GM21786 (cell line): Measurements from ENCODE around the gene ITGA1.
"Not testable (repeated sequence)": the region's sequence is repeated elsewhere in the genome, so short reads cannot be mapped to it uniquely, and the experiment has no call there.

Experiments used
- ATAC-seq: cut with Tn5 transposase; IDR thresholded peaks from one replicate; pipeline ENCODE4 v1.9.1; 2021; ENCODE audit not compliant: unreplicated experiment

The ITGA1 gene

DNA sequence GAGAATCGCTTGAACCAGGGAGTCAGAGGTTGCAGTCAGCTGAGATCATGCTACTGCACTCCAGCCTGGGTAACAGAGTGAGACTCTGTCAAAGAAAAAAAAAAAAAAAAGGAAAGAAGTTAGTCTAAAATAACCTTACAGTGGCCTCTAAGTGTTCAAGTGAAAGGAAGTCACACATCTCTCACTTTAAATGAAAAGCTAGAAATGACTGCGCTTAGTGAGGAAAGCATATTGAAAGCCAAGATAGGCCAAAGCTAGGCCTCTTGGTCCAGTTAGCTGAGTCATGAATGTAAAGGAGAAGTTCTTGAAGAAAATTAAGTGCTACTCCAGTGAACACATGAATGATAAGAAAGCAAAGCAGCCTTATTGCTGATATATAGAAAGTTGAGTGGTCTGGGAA is 38.1 kb downstream of the ITGA1 start:
- ATAC-seq = peak; percentile 95

- ATAC-seq = no peak
Observed at GRCh38 chr5:52827815-52828214, 40.1 kb downstream of the ITGA1 start.

GRCh38 chr5:52829664-52830063 is 41.9 kb downstream of the ITGA1 start:
- no peak for ATAC-seq

DNA sequence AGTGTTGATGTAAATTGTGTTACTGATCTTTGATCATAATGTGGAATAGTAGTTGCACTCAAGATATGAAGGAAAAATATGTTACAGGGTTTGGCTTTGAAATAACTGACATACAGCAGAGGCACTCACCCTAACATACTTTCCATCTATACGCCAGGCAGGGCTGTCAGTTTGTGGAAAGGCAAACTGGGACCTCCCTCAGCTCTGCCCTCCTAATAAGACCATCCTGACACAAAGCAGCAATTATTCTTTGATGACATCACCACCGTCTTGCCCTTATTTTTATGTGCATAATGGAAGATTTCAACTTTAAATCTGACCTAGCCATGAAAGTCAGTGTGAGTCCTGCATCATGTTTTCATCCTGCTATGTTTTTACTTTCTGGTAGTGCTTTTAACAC is 42.9 kb downstream of the ITGA1 start:
- no peak for ATAC-seq

DNA sequence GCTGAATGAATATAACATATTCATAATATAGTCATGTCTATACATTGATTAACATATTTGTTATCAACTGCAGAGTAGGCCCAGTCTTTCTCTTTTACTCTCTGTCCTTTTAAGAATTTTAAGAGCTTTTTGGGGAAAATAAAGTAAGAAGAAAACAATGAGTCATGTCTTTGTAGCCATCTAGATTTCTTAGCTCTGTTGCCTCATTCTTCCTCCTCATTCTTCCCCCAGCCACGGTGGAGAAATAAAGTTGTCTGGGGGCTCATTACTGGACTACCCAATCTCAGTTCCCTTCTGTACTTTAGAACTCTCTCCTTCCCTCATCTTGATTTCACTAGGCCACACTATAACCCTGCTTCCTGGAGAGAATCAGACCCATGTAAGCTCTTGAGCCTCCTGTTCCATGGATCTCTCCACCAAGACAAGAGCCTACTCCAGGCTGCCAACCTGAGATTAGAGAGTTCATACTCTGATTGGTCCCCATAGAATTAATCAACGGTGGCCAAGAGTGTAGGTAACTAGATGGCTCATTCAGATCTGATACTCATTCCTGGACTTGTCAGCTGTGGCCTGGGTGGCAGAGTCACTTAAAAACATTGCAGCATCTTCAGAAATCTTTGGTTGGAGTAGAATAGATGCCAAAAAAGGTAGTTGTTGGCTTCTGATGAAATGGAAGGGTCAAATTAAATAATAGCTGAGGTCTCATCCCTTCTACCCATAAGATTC is 44.2 kb downstream of the ITGA1 start:
- no peak for ATAC-seq

DNA sequence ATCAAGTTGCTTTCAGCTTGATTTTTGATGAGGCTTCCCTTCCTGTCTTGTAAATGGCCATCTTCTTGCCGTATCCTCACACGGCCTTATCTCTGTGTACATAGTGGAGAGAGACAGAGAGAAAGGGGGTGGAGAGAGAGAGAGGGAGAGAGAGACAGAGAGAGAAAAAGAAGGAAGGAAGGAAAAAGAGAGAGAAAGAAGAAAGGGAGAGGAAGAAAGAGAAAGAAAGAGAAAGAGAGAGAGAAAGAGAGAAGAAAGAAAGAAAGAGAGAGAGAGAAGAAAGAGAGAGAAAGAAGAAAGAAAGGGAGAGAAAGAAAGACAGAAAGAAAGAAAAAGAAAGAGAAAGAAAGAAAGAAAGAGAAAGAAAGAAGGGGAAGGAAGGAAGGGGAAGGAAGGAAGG is 46.6 kb downstream of the ITGA1 start:
- no peak for ATAC-seq

DNA sequence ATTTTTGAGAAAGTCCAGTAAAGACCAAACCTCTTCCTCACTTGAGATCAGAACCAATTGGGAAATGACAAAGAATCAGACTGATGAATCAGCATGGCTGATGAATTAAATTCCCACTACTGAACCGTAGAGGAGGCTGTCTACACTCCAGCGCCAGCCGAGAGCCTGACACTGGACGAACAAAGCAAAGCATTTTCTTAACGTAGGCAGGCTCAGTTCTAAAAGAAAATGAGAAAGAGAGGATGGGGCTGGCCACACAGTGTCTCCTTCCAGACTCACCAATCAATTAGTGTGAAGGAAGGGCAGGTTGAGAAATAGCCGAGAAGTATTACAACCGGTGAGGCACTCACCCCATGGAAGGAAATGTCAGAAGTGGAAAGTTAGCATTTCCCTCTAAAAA is 49.4 kb downstream of the ITGA1 start:
- ATAC-seq = no peak

DNA sequence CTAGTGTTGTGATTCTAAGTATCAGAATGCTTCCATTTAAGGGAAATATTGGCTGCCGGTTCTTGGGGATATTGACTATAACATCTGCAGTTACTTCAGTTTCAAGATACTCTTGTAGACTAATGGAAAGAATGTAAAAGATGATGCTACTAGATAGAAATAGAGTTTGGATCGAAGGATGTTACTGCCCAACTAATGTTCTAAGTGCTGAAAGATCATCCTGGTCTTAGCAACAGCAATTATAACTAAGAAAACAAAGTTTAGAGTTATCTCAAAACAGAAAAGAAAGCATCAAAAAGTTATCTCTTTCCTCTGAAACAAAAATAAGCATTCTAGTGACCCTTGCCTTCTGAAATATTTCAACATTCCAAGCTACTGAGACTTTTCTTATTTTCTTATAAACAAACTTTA is 49.9 kb downstream of the ITGA1 start:
- no peak for ATAC-seq

DNA sequence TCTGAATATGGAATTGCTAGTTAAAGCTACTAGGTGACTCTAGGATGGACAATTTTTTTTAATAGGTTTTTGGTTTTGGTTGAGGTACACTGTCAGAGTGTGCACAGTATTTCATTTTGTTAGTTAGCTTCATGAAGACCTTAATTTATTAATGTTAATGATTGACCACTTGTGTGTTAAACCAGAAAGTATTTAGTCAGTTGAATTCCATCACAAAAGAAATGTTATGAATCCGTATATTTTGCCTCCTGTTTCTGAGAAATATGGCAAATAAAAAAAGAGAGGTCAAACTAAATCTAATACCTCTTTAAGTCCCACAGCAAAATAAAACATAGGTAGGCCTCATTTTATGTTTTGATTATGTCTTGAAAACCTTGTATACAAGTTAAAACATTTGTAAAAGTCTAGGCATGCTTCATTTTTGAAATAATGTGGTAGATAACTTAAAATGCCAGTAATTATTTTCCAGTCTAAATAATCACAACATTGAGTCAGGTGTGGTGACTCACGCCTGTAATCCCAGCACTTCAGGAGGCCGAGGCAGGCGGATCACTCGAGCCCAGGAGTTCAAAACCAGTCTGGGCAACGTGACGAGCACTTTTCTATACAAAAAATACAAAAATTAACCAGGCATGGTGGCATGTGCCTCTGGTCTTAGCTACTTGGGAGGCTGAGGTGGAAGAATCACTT is 50.8 kb downstream of the ITGA1 start:
- no peak for ATAC-seq

DNA sequence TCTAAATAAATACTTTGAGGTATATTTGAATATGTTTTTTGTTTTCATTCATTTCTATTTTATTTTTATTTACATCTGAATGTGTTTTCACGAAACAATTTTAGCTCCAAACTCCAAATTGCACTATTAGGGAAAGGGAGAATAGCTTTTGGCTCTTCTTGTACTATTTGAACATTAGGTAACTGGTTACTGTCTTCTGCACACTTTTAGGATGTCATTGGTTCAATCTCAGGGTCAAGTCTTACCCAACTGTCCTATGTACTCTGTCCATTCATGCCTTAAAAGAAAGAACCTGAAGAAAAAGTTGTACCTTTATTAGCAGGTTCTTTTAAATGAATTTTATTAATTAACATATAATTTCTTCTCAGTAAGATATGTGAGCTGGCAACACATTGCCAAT is 51.6 kb downstream of the ITGA1 start:
- no peak for ATAC-seq

GRCh38 chr5:52840277-52841050 is 52.7 kb downstream of the ITGA1 start:
- ATAC-seq = no peak

DNA sequence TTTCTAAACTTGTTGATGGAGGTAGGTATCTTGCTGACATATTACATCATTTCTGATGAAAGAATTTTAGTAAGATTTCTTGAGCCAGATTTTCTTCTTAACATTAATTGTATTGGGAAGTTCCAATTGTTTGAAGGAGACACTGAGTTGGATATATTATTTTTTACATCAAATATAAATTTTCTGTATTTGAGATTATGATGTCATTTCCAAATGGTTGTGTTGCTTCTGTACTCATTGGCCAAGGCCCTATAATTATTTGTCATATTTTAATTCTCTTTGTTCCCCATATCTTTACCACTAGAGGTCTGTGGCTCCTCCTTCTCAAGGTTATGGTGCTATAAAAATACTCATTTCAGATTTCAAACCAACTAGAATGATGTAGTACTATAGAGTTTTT is 53.4 kb downstream of the ITGA1 start:
- no peak for ATAC-seq

GRCh38 chr5:52842111-52842510 is 54.4 kb downstream of the ITGA1 start:
- ATAC-seq = no peak

DNA sequence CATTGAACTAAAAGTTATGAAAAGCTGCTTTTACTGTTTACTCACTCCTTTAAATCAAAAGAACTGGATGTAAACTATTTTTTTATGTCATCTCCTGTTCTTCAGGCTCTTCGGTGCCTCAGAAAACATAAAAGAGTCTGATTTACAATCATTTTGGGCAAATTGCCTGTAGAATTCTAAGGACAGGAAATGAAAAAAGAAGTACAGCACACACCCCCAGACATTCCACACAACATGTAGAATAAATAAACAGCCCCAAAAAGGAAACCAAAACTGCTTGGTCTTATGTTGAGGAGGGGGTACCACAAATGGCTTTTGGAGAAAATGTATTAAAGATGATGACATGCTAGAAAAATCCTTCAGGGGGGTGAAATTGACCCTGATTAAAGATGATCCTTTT is 57.2 kb downstream of the ITGA1 start:
- ATAC-seq = no peak

GRCh38 chr5:52846182-52846842 is 58.6 kb downstream of the ITGA1 start:
- no peak for ATAC-seq

- ATAC-seq = not testable (repeated sequence)
Observed at GRCh38 chr5:52848688-52849087, 61.0 kb downstream of the ITGA1 start.

DNA sequence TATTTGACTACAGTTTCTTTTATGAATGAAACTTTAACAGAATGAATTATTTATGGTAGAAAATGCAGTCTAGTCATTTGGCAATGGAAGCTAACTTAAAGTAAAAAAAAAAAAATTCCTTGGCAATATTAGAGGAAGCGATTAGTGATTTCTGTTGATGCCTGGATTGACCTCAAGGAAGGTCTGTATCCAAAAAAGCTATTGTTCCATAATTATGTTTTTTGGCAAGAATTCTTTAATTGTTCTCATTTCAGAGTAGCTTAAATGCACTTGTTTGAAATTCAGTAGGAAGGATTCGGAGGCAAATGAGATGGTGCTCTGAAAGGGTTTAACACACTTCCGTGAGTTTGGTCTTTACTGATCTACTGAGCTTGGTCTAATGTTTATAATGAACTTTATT is 61.8 kb downstream of the ITGA1 start:
- no peak for ATAC-seq

GRCh38 chr5:52853650-52854049 is 65.9 kb downstream of the ITGA1 start:
- no peak for ATAC-seq

GRCh38 chr5:52854301-52854700 is 66.6 kb downstream of the ITGA1 start:
- no peak for ATAC-seq

DNA sequence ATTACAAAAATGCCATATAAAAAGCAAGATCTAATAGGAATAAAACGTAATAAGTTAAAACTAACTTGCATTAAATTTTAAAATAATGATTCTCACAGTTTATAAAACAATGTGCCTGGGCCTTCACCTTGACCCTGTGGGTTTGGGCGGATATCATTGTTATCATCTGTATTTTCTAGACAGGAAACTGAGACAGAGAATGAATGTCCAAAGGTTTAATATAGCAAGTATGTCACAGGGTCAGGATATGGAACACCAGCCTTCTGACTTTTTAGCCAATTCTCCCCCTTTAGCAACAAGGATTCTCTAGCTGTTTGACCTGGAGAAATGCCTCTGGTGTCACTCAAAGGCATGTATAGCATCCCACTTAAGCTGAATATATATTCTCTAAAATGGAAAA is 67.2 kb downstream of the ITGA1 start:
- ATAC-seq = no peak

- peak; percentile 75 for ATAC-seq
Observed at GRCh38 chr5:52856564-52856963, 68.8 kb downstream of the ITGA1 start.
